H1 (cell line): ENCODE results near the gene TTC13. TPM values are rescaled to one million over a fixed set of nuclear protein-coding genes. Genes with fewer than 3 reads are reported as not detected.

Experiments used
- ASH2L ChIP-seq: fragments of 200-600, 300-600 bp; sonication (generic); IDR thresholded peaks from one replicate; pipeline ENCODE4 v1.7.1; 2017; ENCODE audit warnings: low read length
- CBX8 ChIP-seq: fragments of 300-800, 300-1000 bp; sonication (generic); IDR thresholded peaks from 2 replicates; pipeline ENCODE4 v1.7.1; 2016; ENCODE audit warnings: low read depth, low read length, borderline replicate concordance
- EP300 ChIP-seq, 2 experiments: IDR thresholded peaks; 1 replicate in 1 of 2; 2 replicates in 1 of 2; pipeline ENCODE4 v1.6.1; 2011 to 2012; ENCODE audit warnings: low read depth in 2 of 2, low read length in 2 of 2, mild to moderate bottlenecking in 2 of 2, borderline replicate concordance in 1 of 2, inconsistent platforms in 1 of 2, moderate library complexity in 1 of 2
- FOSL1 ChIP-seq: IDR thresholded peaks from 2 replicates; pipeline ENCODE4 v1.6.1; 2011; ENCODE audit warnings: mild to moderate bottlenecking, low read depth, low read length, moderate library complexity; ENCODE audit not compliant: insufficient read depth
- HDAC2 ChIP-seq, 2 experiments: fragments of 300-600 bp in 1 of 2; sonication (generic) in 1 of 2; IDR thresholded peaks; 2 replicates each; pipeline ENCODE4 v1.6.1; 2011 to 2012; ENCODE audit warnings: low read depth in 2 of 2, low read length in 2 of 2, mild to moderate bottlenecking in 2 of 2, moderate library complexity in 2 of 2, borderline replicate concordance in 1 of 2, inconsistent platforms in 1 of 2
- HDAC6 ChIP-seq: IDR thresholded peaks from one replicate; pipeline ENCODE4 v1.7.1; 2012; ENCODE audit warnings: low read depth, mild to moderate bottlenecking, inconsistent platforms, low read length, moderate library complexity
- JUND ChIP-seq: IDR thresholded peaks from 2 replicates; pipeline ENCODE4 v1.6.1; 2011; ENCODE audit warnings: mild to moderate bottlenecking, improper control_type of control experiment, low read length
- MAX ChIP-seq: IDR thresholded peaks from 2 replicates; pipeline ENCODE4 v1.6.1; 2012; ENCODE audit warnings: inconsistent platforms
- NANOG ChIP-seq: IDR thresholded peaks from 2 replicates; pipeline ENCODE4 v1.6.1; 2011; ENCODE audit warnings: low read length, low read depth, mild to moderate bottlenecking, inconsistent platforms; ENCODE audit not compliant: insufficient read depth, poor library complexity, severe bottlenecking
- NRF1 ChIP-seq: IDR thresholded peaks from 2 replicates; pipeline ENCODE4 v1.6.1; 2011; ENCODE audit warnings: mild to moderate bottlenecking, low read depth, low read length, improper control_type of control experiment
- POLR2A ChIP-seq, 2 experiments: IDR thresholded peaks; 1 replicate in 1 of 2; 2 replicates in 1 of 2; pipeline ENCODE4 v1.6.1; 2011; ENCODE audit warnings: low read depth in 2 of 2, low read length in 2 of 2, mild to moderate bottlenecking in 2 of 2; ENCODE audit errors: control extremely low read depth in 1 of 2
- POLR2AphosphoS5 ChIP-seq: IDR thresholded peaks from 2 replicates; pipeline ENCODE4 v1.6.1; 2011; ENCODE audit warnings: low read depth, low read length
- POU5F1 ChIP-seq: IDR thresholded peaks from 2 replicates; pipeline ENCODE4 v1.6.1; 2011; ENCODE audit warnings: low read depth, mild to moderate bottlenecking, low read length, moderate library complexity
- RAD21 ChIP-seq, 2 experiments: IDR thresholded peaks in 1 of 2; conservative IDR thresholded peaks in 1 of 2; 2 replicates each; pipeline ENCODE4 v1.6.1; 2011; ENCODE audit warnings: low read depth in 2 of 2, low read length in 2 of 2, improper control_type of control experiment in 1 of 2, inconsistent platforms in 1 of 2, mild to moderate bottlenecking in 1 of 2, moderate library complexity in 1 of 2
- RXRA ChIP-seq: IDR thresholded peaks from 2 replicates; pipeline ENCODE4 v1.6.1; 2011; ENCODE audit warnings: low read depth, mild to moderate bottlenecking, low read length, moderate library complexity; ENCODE audit not compliant: insufficient read depth
- SIN3A ChIP-seq, 2 experiments: IDR thresholded peaks in 1 of 2; conservative IDR thresholded peaks in 1 of 2; 2 replicates each; pipeline ENCODE4 v1.6.1; 2011 to 2012; ENCODE audit warnings: low read length in 2 of 2, improper control_type of control experiment in 1 of 2, low read depth in 1 of 2, mild to moderate bottlenecking in 1 of 2
- SIX5 ChIP-seq: IDR thresholded peaks from 2 replicates; pipeline ENCODE4 v1.6.1; 2011; ENCODE audit warnings: mild to moderate bottlenecking, low read depth, low read length
- SP1 ChIP-seq: IDR thresholded peaks from 2 replicates; pipeline ENCODE4 v1.6.1; 2011; ENCODE audit warnings: low read depth, low read length
- SUZ12 ChIP-seq: fragments of 200-600 bp; sonication (generic); IDR thresholded peaks from 2 replicates; pipeline ENCODE4 v1.6.1; 2012; ENCODE audit warnings: mild to moderate bottlenecking, inconsistent platforms, low read length, moderate library complexity, mixed read lengths
- TAF1 ChIP-seq: IDR thresholded peaks from 2 replicates; pipeline ENCODE4 v1.6.1; 2011; ENCODE audit warnings: mild to moderate bottlenecking, low read depth, low read length
- TAF7 ChIP-seq: optimal IDR thresholded peaks from 2 replicates; pipeline ENCODE3; 2011; ENCODE audit warnings: low read depth, mild to moderate bottlenecking, inconsistent platforms, low read length, moderate library complexity, borderline replicate concordance
- YY1 ChIP-seq: IDR thresholded peaks from 2 replicates; pipeline ENCODE4 v1.6.1; 2011; ENCODE audit warnings: low read depth, mild to moderate bottlenecking, low read length
- ZNF274 ChIP-seq: IDR thresholded peaks from 2 replicates; pipeline ENCODE4 v1.7.0; 2012; ENCODE audit warnings: low read length, borderline replicate concordance; ENCODE audit errors: extremely low read depth
- polyA plus RNA-seq, 7 experiments: library from polyadenylated mRNA; depleted of rRNA in 3 of 7; stranded (reverse) in 5 of 7; unstranded in 2 of 7; fragments of >200 nt in 5 of 7; fragments of 200-250 nt in 2 of 7; gene quantifications; 1 replicate in 5 of 7; 2 replicates in 1 of 7; 4 replicates in 1 of 7; pipeline versions ENCODE4 v1.2.1 to v1.2.3, GENCODE V29; 2011 to 2013; ENCODE audit warnings: missing spikeins in 2 of 7, mixed read lengths in 2 of 7
- total RNA-seq: library from RNA; stranded (reverse); fragmentation: NEBNext Ultra II Directional; extraction: Animal tissue kit (Norgen Biotek cat#: 25700); gene quantifications from 2 replicates; pipeline ENCODE4 v1.2.1, GENCODE V29; 2021

Gene TTC13
- total and polyA plus RNA-seq, 2 of the 8 experiments (the other 6 are each of a cell fraction or from before 2014, with no cell fraction given): 3.1 to 7.1 TPM

GRCh38 chr1:230867903-230868735 lies 110.5 kb downstream of the TTC13 start, which contains the start of gene C1orf198 (continued):
- TF ChIP-seq NRF1 (no peak), TAF1 (peak; percentile 68), CBX8 (no peak), YY1 (peak; percentile 89), ASH2L (no peak), MAX (no peak), NANOG (no peak), RAD21 (IDR thresholded peaks at IDR 0.05 in 1 of 2, conservative IDR thresholded peaks at IDR 0.05 in 1 of 2; ENCODE audit: low read depth in 2 of 2, low read length in 2 of 2) (no peak), EP300 (IDR thresholded peaks at IDR 0.05; ENCODE audit: borderline replicate concordance in 1 of 2, low read depth in 2 of 2, low read length in 2 of 2) (no peak), HDAC6 (no peak), SIX5 (no peak), POLR2AphosphoS5 (peak; percentile 28; the same call in 1 of the 2 replicates), TAF7 (no peak), SIN3A (conservative IDR thresholded peaks at IDR 0.05 in 1 of 2, IDR thresholded peaks at IDR 0.05 in 1 of 2; ENCODE audit: low read depth in 1 of 2, low read length in 2 of 2) (0 out of 4 replicates have a peak, but pooled peaks of 1 of the 2 experiments have one; percentile 35), POLR2A (IDR thresholded peaks at IDR 0.05; ENCODE audit: control extremely low read depth in 1 of 2, low read depth in 2 of 2, low read length in 2 of 2) (peak; percentile 15 to 83; a peak in 2 of 3 replicates), ZNF274 (no peak), SUZ12 (no peak), POU5F1 (no peak), RXRA (no peak), HDAC2 (IDR thresholded peaks at IDR 0.05; ENCODE audit: borderline replicate concordance in 1 of 2, low read depth in 2 of 2, low read length in 2 of 2) (peak in 1 of 2 experiments; percentile 68; a peak in 1 of 4 replicates), SP1 (no peak), FOSL1 (no peak), JUND (no peak)
